HUES6 (cell line): Measurements from ENCODE around the gene TTC24.

Experiments used
- H3K27ac ChIP-seq: 2 replicates; pipeline ENCODE4 v1.7.0; 2013; ENCODE audit warnings: low read depth, mild to moderate bottlenecking, low read length, inconsistent platforms
- H3K27me3 ChIP-seq: 2 replicates; pipeline ENCODE4 v1.6.1; 2013; ENCODE audit warnings: low read length; ENCODE audit not compliant: control insufficient read depth, insufficient read depth
- H3K36me3 ChIP-seq: 2 replicates; pipeline ENCODE4 v1.6.1; 2013; ENCODE audit warnings: low read length; ENCODE audit not compliant: control insufficient read depth, insufficient read depth
- H3K4me1 ChIP-seq: 2 replicates; pipeline ENCODE4 v1.6.1; 2013; ENCODE audit warnings: low read length; ENCODE audit not compliant: control insufficient read depth, insufficient read depth
- H3K4me3 ChIP-seq: 2 replicates; pipeline ENCODE4 v1.5.1; 2013; ENCODE audit warnings: low read depth, low read length
- H3K9ac ChIP-seq: one replicate; pipeline ENCODE4 v1.6.1; 2013; ENCODE audit warnings: mild to moderate bottlenecking, low read length
- H3K9me3 ChIP-seq: 2 replicates; pipeline ENCODE4 v1.6.1; 2013; ENCODE audit warnings: low read depth, low read length; ENCODE audit not compliant: control insufficient read depth, insufficient read depth

Gene TTC24

DNA sequence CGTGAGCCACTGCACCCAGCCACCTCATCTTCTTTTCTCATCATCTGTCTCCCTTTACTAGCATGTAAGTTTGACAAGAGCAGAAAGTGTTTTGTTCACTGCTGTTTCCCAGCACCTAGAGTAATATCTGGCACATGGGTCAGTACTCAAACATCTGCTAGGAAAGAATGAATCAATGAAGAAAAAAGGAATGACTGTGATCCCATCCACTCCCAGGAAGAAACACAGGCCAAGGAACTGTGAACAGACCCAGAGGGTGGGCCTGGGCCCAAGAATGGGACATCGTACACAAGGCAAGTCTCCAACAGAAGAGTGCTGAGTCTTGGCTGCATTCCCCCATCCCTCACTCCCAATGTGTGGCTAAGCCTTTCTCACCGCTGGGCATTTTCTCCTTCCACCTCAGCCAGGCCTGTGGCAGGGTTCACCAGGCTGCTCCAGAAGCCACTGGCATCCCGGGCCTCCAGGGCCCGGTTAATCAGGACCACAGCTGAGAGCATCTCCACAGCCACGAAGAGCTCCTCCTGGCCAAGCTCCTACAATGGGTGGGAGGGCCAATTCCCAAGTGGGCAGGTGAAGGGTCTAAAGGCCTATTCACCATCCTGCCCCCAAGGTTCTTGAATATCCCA, 25.6 kb upstream of the TTC24 start:
- Histone ChIP-seq H3K4me1 (no peaks in the 10 kb centered on the region), H3K36me3 (peaks cover 69% of the 10 kb centered on the region), H3K27ac (no peak overlapping the region), H3K9me3 (no peaks in the 10 kb centered on the region), H3K27me3 (no peaks in the 10 kb centered on the region), H3K4me3 (no peak overlapping the region), H3K9ac (no peak overlapping the region)

DNA sequence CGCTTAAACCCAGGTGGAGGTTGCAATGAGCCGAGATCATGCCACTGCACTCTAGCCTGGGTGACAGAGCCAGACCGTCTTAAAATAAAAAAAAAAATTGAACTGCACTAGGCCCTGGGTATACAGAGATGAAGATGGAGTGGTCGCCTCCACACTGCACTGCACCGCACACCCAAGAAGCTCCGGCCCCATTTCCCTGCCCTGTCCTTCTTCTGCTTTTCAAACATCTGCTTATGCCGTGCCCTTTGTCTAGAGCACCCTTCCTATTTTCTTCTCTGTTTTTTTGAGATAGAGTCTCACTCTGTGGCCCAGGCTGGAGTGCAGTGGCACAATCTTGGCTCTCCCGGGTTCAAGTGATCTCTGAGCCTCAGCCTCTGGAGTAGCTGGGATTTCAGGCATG, 24.6 kb upstream of the TTC24 start:
- Histone ChIP-seq H3K27ac (no peak overlapping the region), H3K36me3 (peaks cover 73% of the 10 kb centered on the region), H3K4me1 (no peaks in the 10 kb centered on the region)

DNA sequence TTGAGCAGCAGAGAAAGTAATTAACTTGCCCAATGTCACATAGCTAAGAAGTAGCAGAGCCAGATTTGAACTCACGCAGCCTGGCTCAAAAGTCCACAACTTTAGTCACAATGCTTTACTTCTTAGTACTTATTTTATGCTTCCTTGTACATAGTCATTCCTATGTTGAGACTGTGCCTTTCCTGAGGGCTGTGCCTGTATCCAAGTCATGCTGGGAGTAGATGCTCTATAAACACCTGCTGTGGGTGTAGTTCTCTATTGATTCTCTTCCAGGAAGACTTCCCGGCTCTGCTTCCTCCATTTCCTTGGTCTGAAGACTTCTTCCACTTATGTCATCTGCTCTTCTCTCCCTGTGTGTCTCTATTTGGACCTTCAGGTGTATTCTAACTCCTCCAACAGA, 23.8 kb upstream of the TTC24 start:
- Histone ChIP-seq H3K9me3 (no peaks in the 10 kb centered on the region), H3K27me3 (no peaks in the 10 kb centered on the region), H3K36me3 (peaks cover 71% of the 10 kb centered on the region), H3K27ac (no peak overlapping the region), H3K4me1 (no peaks in the 10 kb centered on the region), H3K4me3 (no peak overlapping the region), H3K9ac (no peak overlapping the region)

More for the DNA sequence above, 24.6 kb upstream of the TTC24 start:
- H3K27me3 ChIP-seq: no peaks in the 10 kb centered on the region
- no peak overlapping the region for H3K9ac ChIP-seq
- no peaks in the 10 kb centered on the region for H3K9me3 ChIP-seq
- H3K4me3 ChIP-seq: no peak overlapping the region

DNA sequence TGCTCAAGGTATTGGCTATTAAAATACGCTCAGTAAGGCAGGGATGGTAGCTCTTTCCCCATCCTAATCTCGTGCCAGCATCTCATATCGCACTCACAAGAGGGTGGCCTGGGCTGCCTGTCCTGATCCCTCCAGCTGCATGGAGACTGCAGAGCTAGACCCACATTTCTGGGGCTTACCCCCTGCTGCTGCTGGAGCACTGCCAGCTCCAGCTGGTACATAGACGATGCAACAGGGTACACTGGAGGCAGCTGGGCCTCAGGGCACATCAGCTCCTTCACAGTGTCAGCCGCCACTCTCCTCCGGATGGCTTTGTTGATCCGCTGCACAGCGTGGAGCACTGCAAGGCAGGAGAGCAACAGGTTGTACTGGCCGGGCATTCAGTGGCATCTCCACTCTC, 23.2 kb upstream of the TTC24 start:
- no peak overlapping the region for H3K27ac ChIP-seq
- H3K36me3 ChIP-seq: peaks cover 68% of the 10 kb centered on the region
- no peaks in the 10 kb centered on the region for H3K9me3 ChIP-seq
- no peak overlapping the region for H3K4me3 ChIP-seq
- no peak overlapping the region for H3K9ac ChIP-seq
- H3K4me1 ChIP-seq: no peaks in the 10 kb centered on the region
- no peaks in the 10 kb centered on the region for H3K27me3 ChIP-seq

DNA sequence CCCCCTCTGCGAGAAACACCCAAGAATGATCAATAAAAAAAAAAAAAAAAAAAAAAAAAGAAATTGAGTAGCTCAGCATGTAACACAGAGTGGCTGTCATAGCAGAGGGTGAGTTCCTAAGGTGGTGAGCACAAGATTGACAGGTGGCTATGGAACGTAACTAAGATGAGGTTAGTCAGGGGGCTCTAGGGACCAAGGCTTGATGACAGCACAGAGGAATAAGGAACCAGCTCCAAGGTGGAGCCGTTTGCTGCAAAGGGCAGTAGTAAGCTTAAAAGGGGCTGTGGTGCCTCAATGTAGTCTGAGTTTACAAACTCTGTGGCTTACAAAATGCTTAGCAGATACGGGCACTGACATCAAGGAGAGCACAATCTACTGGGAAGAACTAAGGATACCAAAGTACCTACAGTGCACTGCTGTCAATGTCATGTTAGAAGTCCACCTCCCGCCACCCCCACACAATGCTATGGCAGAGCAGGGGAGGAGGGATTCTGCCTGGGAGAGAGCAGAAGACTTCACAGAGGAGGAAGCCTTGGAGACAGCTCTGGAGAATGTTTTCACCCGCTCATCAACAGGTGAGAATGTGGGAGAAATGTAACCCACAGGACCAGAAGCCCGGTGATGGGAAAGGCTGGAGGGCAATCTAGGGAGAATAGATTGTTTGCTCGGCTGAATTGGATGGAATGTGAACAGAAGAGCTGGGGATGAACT, 20.3 kb upstream of the TTC24 start:
- H3K4me1 ChIP-seq: no peaks in the 10 kb centered on the region
- no peak overlapping the region for H3K27ac ChIP-seq
- H3K4me3 ChIP-seq: no peak overlapping the region
- H3K27me3 ChIP-seq: no peaks in the 10 kb centered on the region
- peaks cover 71% of the 10 kb centered on the region for H3K36me3 ChIP-seq
- no peak overlapping the region for H3K9ac ChIP-seq
- no peaks in the 10 kb centered on the region for H3K9me3 ChIP-seq

DNA sequence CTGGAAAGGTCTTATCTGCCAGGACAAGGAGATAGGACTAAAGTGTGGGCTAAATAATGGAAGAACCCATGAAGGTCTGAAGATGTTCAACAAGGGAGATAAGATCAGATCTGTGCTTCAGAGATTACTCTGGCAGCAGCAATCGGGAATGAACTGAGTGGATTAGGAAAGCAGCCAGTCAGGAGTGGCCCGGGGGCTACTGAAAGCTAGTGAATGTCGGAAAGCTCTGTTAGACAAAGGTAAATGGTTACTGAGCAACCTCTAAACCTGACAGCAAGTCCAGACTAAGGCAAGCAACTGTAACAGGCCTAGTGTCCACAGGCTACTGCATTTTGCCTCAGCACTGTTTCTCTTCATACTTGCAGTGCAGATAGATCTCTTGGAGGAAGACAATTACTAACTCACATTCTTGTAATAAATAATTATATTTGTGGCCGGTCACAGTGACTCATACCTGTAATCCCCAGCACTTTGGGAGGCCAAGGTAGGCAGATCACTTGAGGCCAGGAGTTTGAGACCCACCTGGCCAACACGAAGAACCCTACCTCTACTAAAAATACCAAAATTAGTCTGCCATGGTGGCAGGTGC, 19.6 kb upstream of the TTC24 start:
- Histone ChIP-seq H3K9ac (no peak overlapping the region), H3K4me1 (no peaks in the 10 kb centered on the region), H3K9me3 (no peaks in the 10 kb centered on the region), H3K4me3 (no peak overlapping the region), H3K27ac (no peak overlapping the region), H3K27me3 (no peaks in the 10 kb centered on the region), H3K36me3 (peaks cover 73% of the 10 kb centered on the region)

DNA sequence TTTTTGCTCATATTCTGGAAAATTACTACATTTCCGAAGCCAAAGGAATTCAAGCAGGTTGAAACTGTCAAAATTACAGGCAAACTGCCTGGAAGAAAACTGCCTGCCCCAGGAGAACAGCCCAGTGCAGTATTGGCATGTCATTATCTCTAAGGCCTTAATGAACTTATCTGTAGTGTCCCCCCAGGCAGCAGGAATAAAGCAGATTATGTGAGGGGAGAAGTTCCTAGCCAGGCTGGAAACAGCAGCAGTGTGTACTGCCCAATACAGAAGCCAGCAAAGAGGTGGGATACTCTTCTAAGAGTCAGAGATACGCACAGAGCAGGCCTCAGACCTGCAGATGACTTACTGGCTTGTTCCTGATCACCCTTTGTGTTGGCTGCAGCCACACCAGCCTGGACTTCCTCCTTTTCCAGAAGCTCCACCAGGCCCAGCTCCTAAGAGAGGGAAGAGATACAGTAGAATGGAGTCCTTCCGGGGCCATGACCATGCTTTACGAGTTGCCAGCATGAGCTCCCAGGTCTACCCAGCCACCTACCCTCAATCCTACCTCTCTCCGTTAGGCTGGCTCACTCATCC, 18.8 kb upstream of the TTC24 start:
- Histone ChIP-seq H3K36me3 (peaks cover 73% of the 10 kb centered on the region), H3K4me1 (no peaks in the 10 kb centered on the region), H3K4me3 (no peak overlapping the region), H3K27me3 (no peaks in the 10 kb centered on the region), H3K27ac (no peak overlapping the region), H3K9me3 (no peaks in the 10 kb centered on the region), H3K9ac (no peak overlapping the region)

DNA sequence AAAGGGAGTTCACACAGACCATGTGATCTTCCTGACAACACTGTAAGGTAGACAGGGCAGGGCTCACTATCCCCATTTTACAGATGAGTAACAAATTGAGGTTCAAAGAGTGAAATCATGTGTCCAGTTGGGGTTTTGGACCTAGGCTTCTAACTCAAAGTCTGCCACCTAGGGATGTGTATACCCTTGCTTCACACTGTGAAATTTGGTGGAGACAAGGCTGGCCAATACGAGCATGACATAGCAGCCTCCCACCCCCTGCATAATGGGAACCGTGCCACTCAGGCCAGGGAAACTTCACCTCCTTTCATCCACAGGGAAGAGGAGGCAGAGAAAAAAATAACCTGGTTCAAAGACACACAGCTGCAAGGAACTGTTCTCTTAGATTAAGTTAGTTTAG, 14.0 kb upstream of the TTC24 start:
- Histone ChIP-seq H3K27me3 (no peaks in the 10 kb centered on the region), H3K9ac (no peak overlapping the region), H3K9me3 (no peaks in the 10 kb centered on the region), H3K4me3 (no peak overlapping the region), H3K36me3 (peaks cover 76% of the 10 kb centered on the region), H3K27ac (no peak overlapping the region), H3K4me1 (no peaks in the 10 kb centered on the region)

DNA sequence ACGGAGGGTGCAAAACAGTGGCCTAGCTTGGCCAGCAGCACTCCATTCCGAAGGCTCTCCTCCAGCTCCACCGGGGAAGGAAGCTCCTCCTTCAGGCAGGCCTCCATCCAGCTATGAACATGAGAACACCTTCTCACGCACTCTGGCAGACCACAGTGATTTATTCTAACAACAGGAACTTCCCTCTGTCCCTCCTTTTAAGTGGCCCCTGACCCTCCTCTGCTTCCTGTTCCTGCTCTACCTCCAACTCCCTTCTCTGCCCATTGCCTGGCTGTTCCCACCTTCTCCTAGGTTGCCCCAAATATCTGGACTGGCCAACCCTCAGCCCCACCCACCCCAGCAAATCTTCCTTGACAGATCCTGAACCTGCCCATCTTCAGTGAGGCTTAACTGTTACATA, 13.1 kb upstream of the TTC24 start:
- Histone ChIP-seq H3K9me3 (no peaks in the 10 kb centered on the region), H3K27ac (no peak overlapping the region), H3K9ac (no peak overlapping the region), H3K4me1 (peaks cover 7% of the 10 kb centered on the region; the same call in 1 of the 2 replicates), H3K36me3 (peaks cover 70% of the 10 kb centered on the region), H3K27me3 (no peaks in the 10 kb centered on the region), H3K4me3 (no peak overlapping the region)

DNA sequence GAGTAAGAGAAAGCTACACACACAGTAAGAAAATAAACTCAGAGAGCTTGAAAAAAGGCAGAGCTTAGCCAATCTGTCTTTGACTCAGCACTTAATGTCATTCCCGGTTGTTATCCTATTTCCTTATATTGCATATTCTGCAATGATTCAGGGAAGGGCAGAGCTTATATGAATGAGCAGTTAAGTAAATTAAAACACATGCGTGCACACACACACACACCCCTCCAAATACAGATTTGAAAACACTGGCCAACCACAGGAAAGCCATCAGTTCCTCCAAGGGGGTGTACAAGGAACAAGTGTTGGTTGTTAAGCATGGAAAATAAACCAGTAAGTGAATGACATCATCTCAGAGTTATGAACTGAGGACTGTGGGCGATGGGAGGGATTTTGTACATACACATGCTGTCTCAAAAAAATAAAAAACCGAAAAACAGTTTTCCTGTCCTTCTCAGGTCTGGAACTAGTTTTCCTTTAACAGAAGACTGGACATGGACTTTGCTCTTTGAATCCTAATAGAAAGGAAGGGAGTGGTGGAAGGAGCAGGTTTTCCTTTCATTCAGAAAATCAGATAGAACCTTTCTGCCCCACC, 8.2 kb upstream of the TTC24 start:
- Histone ChIP-seq H3K36me3 (peaks cover 22% of the 10 kb centered on the region), H3K9me3 (no peaks in the 10 kb centered on the region), H3K4me1 (peaks cover 9% of the 10 kb centered on the region; the same call in 1 of the 2 replicates), H3K27me3 (no peaks in the 10 kb centered on the region), H3K27ac (no peak overlapping the region), H3K9ac (peak overlapping the region; percentile 77), H3K4me3 (peak overlapping the region; percentile 86)
